Panc1 (cell line): Measurements from ENCODE around the gene TESK2. TPM values are rescaled to one million over a fixed set of nuclear protein-coding genes. Genes with fewer than 3 reads are reported as not detected.

Experiments used
- ATAC-seq: fragments of 200-7000 bp; cut with Tn5 transposase; 2 replicates; pipeline ENCODE4 v1.9.1; 2020; ENCODE audit warnings: mild to moderate bottlenecking, moderate library complexity
- BruUV-seq: library from RNA; stranded (reverse); fragments of 400-500 nt; replicated peaks from 2 replicates; lab custom pipeline; 2021; lab: Mats Ljungman, UMichigan
- CTCF ChIA-PET: fragments of 300-600 bp; sonication (Branson Sonifier 250); formaldehyde crosslinking; loops from one replicate; lab custom pipeline; 2022; ENCODE audit warnings: antibody characterized with exemption; lab: Charles Lee
- POLR2A ChIA-PET: fragments of 300-600 bp; sonication (Branson Sonifier 250); formaldehyde crosslinking; loops from one replicate; lab custom pipeline; 2022; ENCODE audit warnings: antibody characterized with exemption; lab: Charles Lee
- DNase-seq: peaks from one replicate; pipeline ENCODE4 v3.0.0-alpha.2; 2010; ENCODE audit warnings: low read depth, low spot score
- H3K27ac ChIP-seq: 2 replicates; pipeline ENCODE4 v1.5.1; 2011; ENCODE audit warnings: mild to moderate bottlenecking, low read length, inconsistent platforms
- H3K27me3 ChIP-seq: fragments of 200-500 bp; sonication (Bioruptor generic); 2 replicates; pipeline ENCODE4 v1.6.0; 2014; ENCODE audit warnings: low read length, inconsistent platforms; ENCODE audit not compliant: control insufficient read depth, insufficient read depth
- H3K36me3 ChIP-seq: fragments of 200-500 bp; sonication (Bioruptor generic); 2 replicates; pipeline ENCODE4 v1.5.1; 2014; ENCODE audit warnings: inconsistent platforms, mild to moderate bottlenecking, low read length, moderate library complexity; ENCODE audit not compliant: control insufficient read depth, insufficient read depth
- H3K4me1 ChIP-seq: 2 replicates; pipeline ENCODE4 v1.5.1; 2011; ENCODE audit warnings: inconsistent platforms, mild to moderate bottlenecking, low read length, moderate library complexity; ENCODE audit not compliant: control insufficient read depth, insufficient read depth
- H3K4me3 ChIP-seq, 2 experiments: 2 replicates each; pipeline ENCODE4 v1.5.1; 2011 to 2012; ENCODE audit warnings: low read depth in 2 of 2, low read length in 2 of 2, mild to moderate bottlenecking in 2 of 2, inconsistent platforms in 1 of 2, moderate library complexity in 1 of 2
- H3K9me3 ChIP-seq: fragments of 200-500 bp; sonication (Bioruptor generic); 2 replicates; pipeline ENCODE4 v1.5.1; 2014; ENCODE audit warnings: low read depth, mild to moderate bottlenecking, inconsistent platforms, low read length, moderate library complexity; ENCODE audit not compliant: control insufficient read depth, insufficient read depth
- CTCF ChIP-seq: fragments of 450-650 bp; IDR thresholded peaks from 2 replicates; pipeline ENCODE4 v1.5.1; 2017; ENCODE audit warnings: mild to moderate bottlenecking
- POLR2AphosphoS5 ChIP-seq: IDR thresholded peaks from 2 replicates; pipeline ENCODE4 v1.6.1; 2012; ENCODE audit warnings: mild to moderate bottlenecking, low read depth, low read length, moderate library complexity
- REST ChIP-seq, 2 experiments: IDR thresholded peaks; 2 replicates each; pipeline ENCODE4 v1.6.1; 2011 to 2012; ENCODE audit warnings: low read depth in 2 of 2, control low read depth in 1 of 2, low read length in 1 of 2, mild to moderate bottlenecking in 1 of 2, moderate library complexity in 1 of 2; ENCODE audit not compliant: insufficient read depth in 1 of 2
- SIN3A ChIP-seq: IDR thresholded peaks from 2 replicates; pipeline ENCODE4 v1.6.1; 2012; ENCODE audit warnings: low read depth, mild to moderate bottlenecking, low read length, moderate library complexity, borderline replicate concordance; ENCODE audit not compliant: insufficient read depth
- TCF7L2 ChIP-seq: IDR thresholded peaks from 2 replicates; pipeline ENCODE4 v1.6.1; 2011; ENCODE audit warnings: mild to moderate bottlenecking, low read depth, low read length, inconsistent platforms
- in situ Hi-C: cut with HindIII; loops from 2 replicates; pipeline ENCODE4 v1.10.0; 2016; ENCODE audit warnings: low sequenced_read_pairs, low pct_unique_long_range_greater_than_20kb
- intact Hi-C: fragments of 100-400 bp; cut with micrococcal nuclease; formaldehyde crosslinking; loops from one replicate; pipeline ENCODE4 v1.10.0; 2022; ENCODE audit not compliant: unreplicated experiment
- total RNA-seq: library from RNA; stranded (reverse); gene quantifications from one replicate; pipeline ENCODE4 v1.2.1, GENCODE V29; 2021; ENCODE audit not compliant: unreplicated experiment

Gene TESK2
- total RNA-seq, 1 experiment from 2014 or later: 3.3 TPM

DNA sequence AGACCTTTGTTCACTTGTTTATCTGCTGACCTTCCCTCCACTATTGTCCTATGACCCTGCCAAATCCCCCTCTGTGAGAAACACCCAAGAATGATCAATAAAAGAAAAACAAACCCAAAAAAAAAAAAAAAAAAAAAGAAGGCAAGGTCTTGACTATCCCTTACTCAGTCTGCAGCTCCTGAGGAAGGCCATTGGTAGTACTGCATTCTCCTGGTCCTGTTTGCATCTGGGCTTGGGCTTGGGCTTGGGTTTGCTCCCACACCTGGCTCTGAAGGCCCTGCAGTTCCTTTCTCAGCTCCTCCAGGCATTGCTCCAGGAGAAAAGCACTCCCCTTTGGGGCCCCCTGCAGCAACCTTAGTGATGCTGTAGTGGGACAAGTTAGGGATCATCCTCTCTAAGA lies 7.3 kb upstream of the TESK2 start:
- no peaks in the 10 kb centered on the region for H3K36me3 ChIP-seq
- peaks cover 19% of the 10 kb centered on the region for H3K4me1 ChIP-seq
- ATAC-seq: no peak
- H3K27me3 ChIP-seq: no peaks in the 10 kb centered on the region
- TF ChIP-seq REST (IDR thresholded peaks at IDR 0.05; ENCODE audit: insufficient read depth in 1 of 2, low read depth in 2 of 2, low read length in 1 of 2) (no peak), SIN3A (no peak), POLR2AphosphoS5 (no peak), TCF7L2 (no peak), CTCF (no peak)
- in situ Hi-C loops (no loop called here), intact Hi-C loops (no loop called here)
- H3K4me3 ChIP-seq: no peak overlapping the region
- POLR2A ChIA-PET: no interaction called here
- no peak for DNase-seq
- H3K9me3 ChIP-seq: no peaks in the 10 kb centered on the region
- no TSS peak for BruUV-seq
- no peak overlapping the region for H3K27ac ChIP-seq
- CTCF ChIA-PET: interaction anchor here (0.6 kb wide), 1 partner anchor 165 kb away, joined by 5 read pairs; no protein-coding TSS in a partner anchor

DNA sequence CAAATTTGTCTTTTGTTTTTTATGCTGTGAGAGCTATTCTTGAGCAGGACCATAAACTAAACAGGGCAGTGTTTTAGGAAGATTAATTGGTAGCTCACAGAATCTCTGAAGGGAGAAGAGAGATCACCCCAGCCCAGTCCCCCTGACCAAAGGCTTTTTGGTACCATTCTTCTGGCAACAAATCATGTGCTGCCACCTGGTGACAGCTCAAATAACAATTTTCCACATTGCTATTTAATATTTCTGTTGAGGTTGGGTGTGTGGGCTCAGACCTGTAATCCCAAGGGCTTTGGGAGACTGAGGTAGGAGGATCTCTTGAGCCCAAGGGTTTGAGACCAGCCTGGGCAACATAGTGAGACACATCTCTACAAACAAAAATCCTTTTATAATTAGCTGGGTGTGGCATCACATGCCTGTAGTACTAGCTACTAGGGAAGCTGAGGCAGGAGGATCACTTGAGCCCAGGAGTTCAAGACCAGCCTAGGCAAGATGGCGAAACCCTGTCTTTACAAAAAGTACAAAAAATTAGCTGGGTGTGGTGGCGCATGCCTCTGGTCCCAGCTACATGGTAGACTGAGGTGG lies 2.2 kb upstream of the TESK2 start:
- no peak for ATAC-seq
- in situ Hi-C loops: no loop called here
- no peaks in the 10 kb centered on the region for H3K9me3 ChIP-seq
- no peaks in the 10 kb centered on the region for H3K36me3 ChIP-seq
- intact Hi-C loops: loop anchor here (1.0 to 5.0 kb wide), 2 partner anchors 134 to 481 kb away; partner anchors contain the start of genes HECTD3 and UROD
- peak; percentile 42 for DNase-seq
- POLR2A ChIA-PET: interaction anchor here (0.6 kb wide), 1 partner anchor 28 kb away, joined by 4 read pairs; no protein-coding TSS in a partner anchor
- BruUV-seq: no TSS peak
- no peak overlapping the region for H3K4me3 ChIP-seq
- no peak overlapping the region for H3K27ac ChIP-seq
- H3K4me1 ChIP-seq: 0 out of 2 replicates have a peak, but pooled peaks cover 3% of the 10 kb centered on the region
- CTCF ChIA-PET: interaction anchor here (1.4 to 4.0 kb wide), 4 partner anchors 133 to 190 kb away, joined by 6 to 32 read pairs (median 9); partner anchors contain the start of genes MUTYH and TOE1
- no peak for TF ChIP-seq POLR2AphosphoS5
- TF ChIP-seq CTCF: peak; percentile 85
- no peaks in the 10 kb centered on the region; the same call in 1 of the 2 replicates for H3K27me3 ChIP-seq
